SK-N-MC (cell line): ENCODE data around the gene CDH3.

ENCODE experiments used
- EZH2 ChIP-seq: fragments of 200-600 bp; sonication (generic); IDR thresholded peaks from one replicate; pipeline ENCODE4 v1.6.1; 2017; ENCODE audit warnings: antibody characterized with exemption
- FOXP2 ChIP-seq: optimal IDR thresholded peaks from 2 replicates; pipeline ENCODE3; 2011; ENCODE audit warnings: mild to moderate bottlenecking, moderate library complexity; ENCODE audit not compliant: insufficient read depth; ENCODE audit errors: extremely low read length, control extremely low read depth
- POLR2AphosphoS5 ChIP-seq: IDR thresholded peaks from 2 replicates; pipeline ENCODE4 v1.6.1; 2012; ENCODE audit warnings: mild to moderate bottlenecking, low read depth, low read length, borderline replicate concordance

DNA sequence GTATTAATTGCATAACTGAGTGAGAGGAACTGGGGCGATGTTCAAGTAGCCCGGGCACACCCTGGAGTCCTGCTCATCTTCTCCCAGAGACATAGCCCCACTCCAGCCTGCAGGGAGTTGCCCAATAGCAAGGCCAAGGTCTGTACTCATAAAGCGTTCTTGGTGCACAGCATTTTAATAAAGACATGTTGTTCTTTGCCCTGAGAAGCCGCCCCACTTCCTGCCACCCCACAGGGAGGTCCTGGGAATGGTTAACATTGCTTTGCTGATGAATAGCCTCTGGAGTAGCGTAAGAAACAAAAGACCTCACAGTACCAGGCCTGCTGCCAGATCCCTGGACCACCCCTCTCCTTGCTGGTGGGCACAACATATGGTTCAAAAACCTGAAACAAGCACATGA lies 70.4 kb downstream of the CDH3 start:
- TF ChIP-seq EZH2: no peak
- TF ChIP-seq POLR2AphosphoS5: no peak
- no peak for TF ChIP-seq FOXP2
